NCI-H1694 (cell line): ENCODE data around the gene OR10AD1.
"Not testable (repeated sequence)": the region's sequence is repeated elsewhere in the genome, so short reads cannot be mapped to it uniquely, and the experiment has no call there.

ENCODE experiments used
- DNase-seq: peaks from one replicate; lab custom pipeline; 2025; lab: John Stamatoyannopoulos, UW

The OR10AD1 gene

DNA sequence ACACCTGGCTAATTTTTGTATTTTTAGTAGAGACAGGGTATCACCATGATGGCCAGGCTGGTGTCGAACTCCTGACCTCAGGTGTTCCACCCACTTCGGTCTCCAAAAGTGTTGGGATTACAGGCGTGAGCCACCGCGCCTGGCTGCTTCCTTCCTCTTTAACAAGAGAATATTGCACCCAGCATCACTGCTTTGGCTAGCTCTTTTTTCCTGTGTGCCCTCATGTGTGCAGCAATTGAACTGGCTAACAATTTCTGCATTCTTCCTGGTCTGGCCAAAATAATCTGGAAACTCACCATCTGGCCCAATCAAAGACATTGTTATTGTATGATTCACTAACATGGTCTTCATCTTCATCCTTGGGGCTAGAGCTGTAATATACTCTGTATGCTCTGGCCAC lies 43.0 kb downstream of the OR10AD1 start:
- DNase-seq: no peak

DNA sequence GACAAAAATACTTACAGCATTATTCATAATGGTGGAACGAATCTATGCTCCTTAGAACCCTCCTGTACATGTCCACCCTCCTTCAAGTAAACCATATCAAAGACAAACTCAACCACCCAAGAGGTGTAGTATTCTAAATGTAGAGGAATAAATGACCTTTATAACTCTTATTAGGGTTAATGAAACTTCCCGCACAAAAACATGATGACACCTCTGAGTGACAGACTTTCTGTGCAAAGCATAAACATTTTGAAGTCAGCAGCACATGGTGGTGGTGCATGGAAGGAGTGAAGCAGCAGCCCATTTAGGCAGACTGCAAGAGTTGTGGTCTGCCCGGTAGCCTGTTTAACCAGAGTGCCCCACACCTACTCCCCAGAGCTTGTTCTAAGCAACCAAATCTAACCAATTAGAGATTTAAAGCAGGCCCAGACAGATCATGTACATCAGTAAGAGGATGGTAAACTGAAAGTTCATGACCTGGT lies 45.2 kb downstream of the OR10AD1 start:
- no peak for DNase-seq

DNA sequence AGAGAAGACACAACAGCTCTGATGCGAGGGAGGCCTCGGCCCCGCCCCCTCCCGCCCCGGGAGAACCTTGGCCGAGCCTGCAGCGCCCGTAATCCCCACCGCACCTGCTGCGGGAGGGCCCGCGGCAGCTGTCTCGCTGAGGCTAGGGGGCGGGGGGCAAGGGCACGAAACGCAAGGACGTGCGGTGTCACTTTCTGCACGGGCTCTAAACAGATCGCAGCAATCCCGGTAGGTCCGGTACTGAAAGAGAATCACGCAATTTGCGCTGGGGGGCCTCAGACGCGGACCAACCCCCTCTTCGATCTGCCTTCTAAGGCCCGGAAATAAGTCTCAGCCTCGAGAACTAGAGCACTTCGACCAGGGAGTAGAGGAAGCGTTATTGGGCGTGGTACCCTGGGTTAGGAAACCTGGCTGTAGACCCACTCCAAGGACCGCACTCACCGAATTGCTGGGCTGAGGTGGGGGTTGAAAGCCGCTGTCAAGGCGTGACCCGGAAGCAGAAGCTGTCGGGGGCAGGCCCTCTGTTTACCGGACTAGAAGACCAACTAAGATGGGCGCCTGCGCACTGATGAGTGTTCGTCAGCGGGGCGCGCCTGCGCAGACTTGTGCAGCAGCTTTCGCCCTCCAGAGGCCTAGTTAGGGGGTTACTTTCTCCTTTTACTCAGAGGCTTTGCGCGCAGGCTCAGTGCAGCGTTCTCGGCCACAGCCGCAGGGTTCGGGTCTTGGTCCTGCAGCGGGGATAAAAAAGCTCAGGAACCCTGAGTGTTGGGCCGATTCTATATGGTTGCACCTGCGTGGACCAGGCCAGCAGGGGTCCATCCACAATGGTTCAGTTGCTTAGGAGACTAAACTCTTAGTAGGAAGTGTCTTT lies 45.8 kb downstream of the OR10AD1 start, which contains the start of gene ASB8:
TSS of gene ASB8 (minus strand) at position 498 of the 871 bp plus-strand sequence. CDS start 4,019 bp downstream, outside the sequence.
- peak; percentile 97 for DNase-seq

GRCh38 chr12:48156652-48157017 lies 46.5 kb downstream of the OR10AD1 start:
- no peak for DNase-seq

- DNase-seq: not testable (repeated sequence)
Measured at GRCh38 chr12:48155786-48156185, 47.3 kb downstream of the OR10AD1 start.
